ENCODE measurements around the gene LNPK.

DNA sequence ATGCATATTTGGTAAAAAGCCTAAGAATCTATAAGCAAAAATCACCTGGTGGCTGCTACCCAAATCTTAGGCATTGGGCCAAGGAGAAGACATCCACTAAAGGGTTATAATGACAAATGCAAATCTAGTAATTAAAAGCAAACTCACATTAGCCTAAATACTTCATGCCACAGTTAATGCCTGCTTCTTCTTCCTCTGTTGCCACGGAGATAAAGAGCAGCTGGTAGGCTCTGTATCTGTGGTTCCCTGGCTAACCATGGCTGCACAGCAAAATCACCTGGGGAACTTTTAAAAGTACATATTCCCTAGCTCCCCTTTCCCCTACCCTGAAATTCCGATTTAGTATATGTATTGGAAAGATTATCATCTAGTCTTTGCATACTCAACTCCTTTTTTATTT is 114.3 kb downstream of the LNPK start:
- TF ChIP-seq, protein P1, sequence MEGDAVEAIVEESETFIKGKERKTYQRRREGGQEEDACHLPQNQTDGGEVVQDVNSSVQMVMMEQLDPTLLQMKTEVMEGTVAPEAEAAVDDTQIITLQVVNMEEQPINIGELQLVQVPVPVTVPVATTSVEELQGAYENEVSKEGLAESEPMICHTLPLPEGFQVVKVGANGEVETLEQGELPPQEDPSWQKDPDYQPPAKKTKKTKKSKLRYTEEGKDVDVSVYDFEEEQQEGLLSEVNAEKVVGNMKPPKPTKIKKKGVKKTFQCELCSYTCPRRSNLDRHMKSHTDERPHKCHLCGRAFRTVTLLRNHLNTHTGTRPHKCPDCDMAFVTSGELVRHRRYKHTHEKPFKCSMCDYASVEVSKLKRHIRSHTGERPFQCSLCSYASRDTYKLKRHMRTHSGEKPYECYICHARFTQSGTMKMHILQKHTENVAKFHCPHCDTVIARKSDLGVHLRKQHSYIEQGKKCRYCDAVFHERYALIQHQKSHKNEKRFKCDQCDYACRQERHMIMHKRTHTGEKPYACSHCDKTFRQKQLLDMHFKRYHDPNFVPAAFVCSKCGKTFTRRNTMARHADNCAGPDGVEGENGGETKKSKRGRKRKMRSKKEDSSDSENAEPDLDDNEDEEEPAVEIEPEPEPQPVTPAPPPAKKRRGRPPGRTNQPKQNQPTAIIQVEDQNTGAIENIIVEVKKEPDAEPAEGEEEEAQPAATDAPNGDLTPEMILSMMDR (IDR thresholded peaks at IDR 0.05; ENCODE audit: poor library complexity): no peak
- TF ChIP-seq EZH2 (IDR thresholded peaks at IDR 0.05; ENCODE audit: borderline replicate concordance): no peak

Data from hepatocyte (in vitro differentiated cells).